NCI-H1694 (cell line): Measurements from ENCODE around the gene CREBBP.

ENCODE experiments used
- DNase-seq: peaks from one replicate; lab custom pipeline; 2025; lab: John Stamatoyannopoulos, UW

CREBBP gene

GRCh38 chr16:3797904-3798811 lies 82.4 kb downstream of the CREBBP start:
- no peak for DNase-seq

GRCh38 chr16:3797473-3797872 lies 83.0 kb downstream of the CREBBP start:
- no peak for DNase-seq

- no peak for DNase-seq
These were observed 87.3 kb downstream of the CREBBP start for GRCh38 chr16:3793161-3793576.

- DNase-seq = no peak
These were observed 88.0 kb downstream of the CREBBP start for GRCh38 chr16:3792472-3793012.

- DNase-seq = no peak
These were observed 88.8 kb downstream of the CREBBP start for GRCh38 chr16:3791701-3792100.

GRCh38 chr16:3789375-3790099 lies 91.0 kb downstream of the CREBBP start:
- DNase-seq = no peak

- no peak for DNase-seq
These were observed 91.7 kb downstream of the CREBBP start for GRCh38 chr16:3788711-3789374.

- no peak for DNase-seq
These were observed 92.4 kb downstream of the CREBBP start for GRCh38 chr16:3787924-3788661.

GRCh38 chr16:3785413-3785812 lies 95.1 kb downstream of the CREBBP start:
- DNase-seq = no peak

- no peak for DNase-seq
These were observed 97.0 kb downstream of the CREBBP start for GRCh38 chr16:3783516-3783915.

- DNase-seq = no peak
These were observed 97.9 kb downstream of the CREBBP start for GRCh38 chr16:3782566-3782965.

- no peak for DNase-seq
These were observed 99.1 kb downstream of the CREBBP start for GRCh38 chr16:3781421-3781820.

- DNase-seq = no peak
These were observed 99.9 kb downstream of the CREBBP start for GRCh38 chr16:3780570-3780969.

- no peak for DNase-seq
These were observed 104.2 kb downstream of the CREBBP start for GRCh38 chr16:3776316-3776715.

- no peak for DNase-seq
These were observed 105.7 kb downstream of the CREBBP start for GRCh38 chr16:3774819-3775218.

- no peak for DNase-seq
These were observed 106.3 kb downstream of the CREBBP start for GRCh38 chr16:3774156-3774767.

- no peak for DNase-seq
These were observed 106.8 kb downstream of the CREBBP start for GRCh38 chr16:3773663-3774062.

- DNase-seq = no peak
These were observed 109.0 kb downstream of the CREBBP start for GRCh38 chr16:3771513-3771912.

- DNase-seq = no peak
These were observed 110.0 kb downstream of the CREBBP start for GRCh38 chr16:3770530-3770929.

GRCh38 chr16:3769942-3770341 lies 110.6 kb downstream of the CREBBP start:
- DNase-seq = no peak

GRCh38 chr16:3769013-3769412 lies 111.5 kb downstream of the CREBBP start:
- DNase-seq = no peak
